HepG2 (cell line): ENCODE data around the gene COL2A1. TPM values are rescaled to one million over a fixed set of nuclear protein-coding genes. Genes with fewer than 3 reads are reported as not detected.

ENCODE experiments used
- ATAC-seq: fragments of 200-7000 bp; cut with Tn5 transposase; 3 replicates; pipeline ENCODE4 v1.9.1; 2020; ENCODE audit warnings: mild to moderate bottlenecking, moderate library complexity
- BruUV-seq: library from RNA; stranded (reverse); fragments of 400-500 nt; replicated peaks from 2 replicates; lab custom pipeline; 2021; lab: Mats Ljungman, UMichigan
- CTCF ChIA-PET: fragments of 300-600 bp; formaldehyde crosslinking; extraction: SDS; loops from one replicate; lab custom pipeline; 2021; ENCODE audit warnings: low total read pairs, inconsistent platforms, low intra/inter-chr PET ratio; lab: Yijun Ruan, JAX
- POLR2A ChIA-PET: fragments of 350-600 bp; sonication (Branson Sonifier 250); formaldehyde crosslinking; loops from one replicate; lab custom pipeline; 2020; ENCODE audit warnings: antibody characterized with exemption, inconsistent platforms; lab: Yijun Ruan, JAX
- DNase-seq: peaks from one replicate; pipeline ENCODE4 v3.0.0-alpha.2; 2015; ENCODE audit warnings: low spot score
- FAIRE-seq: peaks from 3 replicates; lab custom pipeline; 2011; peaks lifted over from hg19 to GRCh38; lab: Jason Lieb, UNC
- H2AFZ ChIP-seq: one replicate; pipeline ENCODE4 v1.6.1; 2011; ENCODE audit warnings: low read length, inconsistent platforms
- H3K27ac ChIP-seq: fragments of 300-600 bp; 3 replicates; pipeline ENCODE4 v1.8.0; 2011; ENCODE audit warnings: mixed run types, mild to moderate bottlenecking, mixed read lengths, low read length, inconsistent platforms; ENCODE audit not compliant: insufficient read depth; ENCODE audit errors: extremely low read length
- H3K27me3 ChIP-seq, 2 experiments: fragments of 200-600 bp in 1 of 2; 2 replicates in 1 of 2; 3 replicates in 1 of 2; pipeline versions ENCODE4 v1.6.0 to v1.8.0; 2011; ENCODE audit warnings: low read length in 2 of 2, mild to moderate bottlenecking in 2 of 2, moderate library complexity in 2 of 2, inconsistent platforms in 1 of 2; ENCODE audit not compliant: insufficient read depth in 2 of 2, control insufficient read depth in 1 of 2
- H3K36me3 ChIP-seq, 2 experiments: fragments of 200-600 bp in 1 of 2; replicated peaks in 1 of 2; 2 replicates in 1 of 2; 3 replicates in 1 of 2; pipeline versions ENCODE4 v1.5.1 to v1.8.0; 2011; ENCODE audit warnings: low read length in 2 of 2, inconsistent platforms in 1 of 2; ENCODE audit not compliant: insufficient read depth in 2 of 2, control insufficient read depth in 1 of 2
- H3K4me1 ChIP-seq: 2 replicates; pipeline ENCODE4 v1.5.1; 2012; ENCODE audit warnings: low read length, inconsistent platforms; ENCODE audit not compliant: insufficient read depth
- H3K4me2 ChIP-seq: 2 replicates; pipeline ENCODE4 v1.6.0; 2011; ENCODE audit warnings: low read depth, low read length, inconsistent platforms
- H3K4me3 ChIP-seq, 3 experiments: fragments of 200-600 bp in 1 of 3; sonication (generic), shearing (Covaris generic) in 1 of 3; replicated peaks in 1 of 3; 2 replicates each; pipeline ENCODE4 v1.5.1; 2011 to 2016; ENCODE audit warnings: low read length in 3 of 3, inconsistent platforms in 2 of 3, low read depth in 2 of 3, mild to moderate bottlenecking in 2 of 3, control low read depth in 1 of 3, mixed read lengths in 1 of 3; ENCODE audit not compliant: insufficient read depth in 1 of 3
- H3K79me2 ChIP-seq: one replicate; pipeline ENCODE4 v1.6.1; 2011; ENCODE audit warnings: low read length, inconsistent platforms; ENCODE audit not compliant: insufficient read depth
- H3K9ac ChIP-seq: 2 replicates; pipeline ENCODE4 v1.6.0; 2011; ENCODE audit warnings: mild to moderate bottlenecking, low read depth, low read length, inconsistent platforms; ENCODE audit not compliant: insufficient read depth
- H3K9me3 ChIP-seq: 2 replicates; pipeline ENCODE4 v1.5.1; 2012; ENCODE audit warnings: mild to moderate bottlenecking, low read length
- H4K20me1 ChIP-seq: 2 replicates; pipeline ENCODE4 v1.6.0; 2011; ENCODE audit warnings: inconsistent platforms, mild to moderate bottlenecking, low read length, moderate library complexity; ENCODE audit not compliant: insufficient read depth
- NFE2 ChIP-seq: sonication (generic); formaldehyde crosslinking; IDR thresholded peaks from 2 replicates; pipeline ENCODE4 v1.4.0; 2020; ENCODE audit warnings: missing genetic modification reagents
- NFKBIZ ChIP-seq: IDR thresholded peaks from 2 replicates; pipeline ENCODE4 v1.6.1; 2018; ENCODE audit warnings: missing genetic modification reagents, missing compliant biosample characterization
- NKX3-1 ChIP-seq: sonication (generic); formaldehyde crosslinking; IDR thresholded peaks from 2 replicates; pipeline ENCODE4 v1.5.0; 2020; ENCODE audit warnings: missing genetic modification reagents
- NONO ChIP-seq, 2 experiments: fragments of 450-650 bp in 1 of 2; sonication (generic) in 1 of 2; formaldehyde crosslinking in 1 of 2; IDR thresholded peaks in 1 of 2; conservative IDR thresholded peaks in 1 of 2; 2 replicates each; pipeline versions ENCODE4 v1.6.1 to v1.8.0; 2017 to 2022; ENCODE audit warnings: mild to moderate bottlenecking in 1 of 2, missing genetic modification reagents in 1 of 2, moderate library complexity in 1 of 2
- NRL ChIP-seq: sonication (generic); formaldehyde crosslinking; IDR thresholded peaks from 2 replicates; pipeline ENCODE4 v1.5.0; 2020; ENCODE audit warnings: missing genetic modification reagents, mild to moderate bottlenecking, moderate library complexity, borderline replicate concordance
- SNRNP70 ChIP-seq: fragments of 200-400 bp; formaldehyde crosslinking; IDR thresholded peaks from 2 replicates; pipeline ENCODE4 v1.6.1; 2017; ENCODE audit warnings: mild to moderate bottlenecking, low read depth, low read length, moderate library complexity
- THRA ChIP-seq: sonication (generic); formaldehyde crosslinking; IDR thresholded peaks from 2 replicates; pipeline ENCODE4 v1.4.0; 2020; ENCODE audit warnings: missing genetic modification reagents, borderline replicate concordance
- ZNF24 ChIP-seq: fragments of 450-650 bp; IDR thresholded peaks from 2 replicates; pipeline ENCODE4 v1.6.1; 2017; ENCODE audit warnings: antibody characterized with exemption, mild to moderate bottlenecking
- ZNF263 ChIP-seq: sonication (generic); formaldehyde crosslinking; IDR thresholded peaks from 2 replicates; pipeline ENCODE4 v1.4.0; 2020; ENCODE audit warnings: missing genetic modification reagents
- ZNF543 ChIP-seq: sonication (generic); formaldehyde crosslinking; IDR thresholded peaks from 2 replicates; pipeline ENCODE4 v1.4.0; 2020; ENCODE audit warnings: mild to moderate bottlenecking, missing genetic modification reagents
- ZSCAN9 ChIP-seq: IDR thresholded peaks from 2 replicates; pipeline ENCODE4 v1.6.1; 2016; ENCODE audit warnings: borderline replicate concordance
- WGBS: methylation state at CpG from one replicate; pipeline ENCODE4 v1.1.6; 2017; ENCODE audit warnings: low lambda C conversion rate; 5-methylcytosine and 5-hydroxymethylcytosine counted together
- in situ Hi-C: cut with HindIII; loops from 2 replicates; pipeline ENCODE4 v1.10.0; 2017; ENCODE audit warnings: low pct_unique_long_range_greater_than_20kb; ENCODE audit not compliant: extremely low pct_ligation_motif_present
- intact Hi-C: fragments of 100-400 bp; cut with micrococcal nuclease; formaldehyde crosslinking; loops from one replicate; pipeline ENCODE4 v1.10.0; 2022; ENCODE audit not compliant: unreplicated experiment
- polyA plus RNA-seq, 8 experiments: library from polyadenylated mRNA; depleted of rRNA in 3 of 8; stranded (reverse) in 7 of 8; unstranded in 1 of 8; fragments of >200 nt; fragmentation: Illumina TruSeq in 4 of 8; extraction: Trizol in 4 of 8; gene quantifications; 2 replicates each; pipeline versions ENCODE4 v1.2.1 to v1.2.3, GENCODE V29; 2011 to 2016; ENCODE audit warnings: low read depth in 4 of 8, missing spikeins in 1 of 8, mixed read lengths in 1 of 8; ENCODE audit not compliant: insufficient read depth in 1 of 8
- total RNA-seq, 5 experiments: library from RNA; depleted of rRNA; stranded (reverse); fragments of >200 nt; fragmentation: Illumina TruSeq; extraction: Trizol; gene quantifications; 2 replicates each; pipeline ENCODE4 v1.2.3, GENCODE V29; 2016; ENCODE audit warnings: low read depth in 1 of 5
- TF ChIP-seq, protein P1 (sequence below), 2 experiments: sonication (generic) in 1 of 2; formaldehyde crosslinking in 1 of 2; IDR thresholded peaks; 2 replicates each; pipeline versions ENCODE4 v1.5.1 to v1.6.1; 2011 to 2020; ENCODE audit warnings: borderline replicate concordance in 1 of 2, low read depth in 1 of 2, low read length in 1 of 2, mild to moderate bottlenecking in 1 of 2, missing genetic modification reagents in 1 of 2, moderate library complexity in 1 of 2

Gene COL2A1
- total and polyA plus RNA-seq, 2 of the 13 experiments (the other 11 are each of a cell fraction or from before 2014, with no cell fraction given) = 7.4 to 38.3 TPM

DNA sequence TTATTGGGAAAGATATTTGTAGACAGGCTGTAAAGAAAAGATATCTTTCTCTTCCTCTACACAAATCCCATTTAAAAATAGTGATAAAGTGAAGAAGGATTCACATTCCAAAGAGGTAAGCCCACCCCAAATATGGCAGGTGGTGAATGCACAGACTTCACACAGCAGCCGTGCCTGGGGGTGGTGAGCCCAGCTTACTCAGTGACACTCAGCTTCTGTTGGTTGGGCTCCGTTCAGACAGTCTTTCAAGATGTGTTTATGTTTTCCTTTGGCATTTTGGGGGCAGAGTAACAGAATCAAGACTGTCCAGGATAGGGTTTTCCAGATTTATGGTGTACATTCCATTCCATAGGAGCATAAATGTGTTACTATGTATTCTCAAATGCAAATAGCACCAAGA lies 4.1 kb upstream of the COL2A1 start:
- peaks cover 6 to 25% of the 10 kb centered on the region in 2 experiments for H3K27me3 ChIP-seq
- TF ChIP-seq NKX3-1 (CRISPR knock-in tag) (no peak), NONO (IDR thresholded peaks at IDR 0.05) (no peak), NONO (CRISPR knock-in tag; conservative IDR thresholded peaks at IDR 0.05) (no peak), ZNF543 (CRISPR knock-in tag) (no peak), ZSCAN9 (CRISPR knock-in tag) (no peak), THRA (no peak), NRL (CRISPR knock-in tag) (no peak), NFE2 (CRISPR knock-in tag) (no peak), ZNF263 (CRISPR knock-in tag) (no peak), SNRNP70 (no peak), NFKBIZ (CRISPR knock-in tag) (no peak), ZNF24 (no peak)
- TF ChIP-seq, protein P1, sequence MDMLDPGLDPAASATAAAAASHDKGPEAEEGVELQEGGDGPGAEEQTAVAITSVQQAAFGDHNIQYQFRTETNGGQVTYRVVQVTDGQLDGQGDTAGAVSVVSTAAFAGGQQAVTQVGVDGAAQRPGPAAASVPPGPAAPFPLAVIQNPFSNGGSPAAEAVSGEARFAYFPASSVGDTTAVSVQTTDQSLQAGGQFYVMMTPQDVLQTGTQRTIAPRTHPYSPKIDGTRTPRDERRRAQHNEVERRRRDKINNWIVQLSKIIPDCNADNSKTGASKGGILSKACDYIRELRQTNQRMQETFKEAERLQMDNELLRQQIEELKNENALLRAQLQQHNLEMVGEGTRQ (IDR thresholded peaks at IDR 0.05; ENCODE audit: low read depth, low read length) = no peak
- TF ChIP-seq, protein P1 (CRISPR knock-in tag; IDR thresholded peaks at IDR 0.05; ENCODE audit: borderline replicate concordance) = no peak
- no peaks in the 10 kb centered on the region for H4K20me1 ChIP-seq
- POLR2A ChIA-PET = no interaction called here
- H3K4me1 ChIP-seq = peaks cover 33% of the 10 kb centered on the region
- DNase-seq = no peak
- no peaks in the 10 kb centered on the region for H3K79me2 ChIP-seq
- no peak overlapping the region for H3K27ac ChIP-seq
- H3K4me3 ChIP-seq = no peak overlapping the region
- in situ Hi-C loops (no loop called here), intact Hi-C loops (loop anchor here (10.0 kb wide), 1 partner anchor 96 kb away; the partner anchor contains the start of gene SENP1)
- WGBS = 42% methylated on average over 2 of the region's 2 CpGs
- no peak for FAIRE-seq
- H2AFZ ChIP-seq = no peak overlapping the region
- no peak overlapping the region for H3K9ac ChIP-seq
- CTCF ChIA-PET = no interaction called here
- no peaks in the 10 kb centered on the region for H3K36me3 ChIP-seq
- no peak overlapping the region for H3K4me2 ChIP-seq
- H3K9me3 ChIP-seq = no peaks in the 10 kb centered on the region
- ATAC-seq = no peak
- no TSS peak for BruUV-seq
